OCI-LY3 (cell line): Measurements from ENCODE around the gene ANKRD44.

Source experiments
- CTCF ChIP-seq: fragments of 200-600, 300-600 bp; sonication (generic); IDR thresholded peaks from 2 replicates; pipeline ENCODE4 v1.5.1; 2014; ENCODE audit warnings: antibody characterized with exemption, low read length, low read depth
- EZH2phosphoT487 ChIP-seq: fragments of 200-600 bp; shearing (Covaris generic); IDR thresholded peaks from 2 replicates; pipeline ENCODE4 v1.6.1; 2018; ENCODE audit warnings: antibody characterized with exemption, mixed run types, low read depth

- TF ChIP-seq CTCF: no peak
- TF ChIP-seq EZH2phosphoT487: no peak
These were observed 53.9 kb downstream of the ANKRD44 start for GRCh38 chr2:197256547-197257170.
